Activated CD4-positive, alpha-beta T cell treated with anti-CD3 and anti-CD28 coated beads, Interleukin-2, amount 50 U/mL, for 1 hour (primary cell): ENCODE measurements around the gene SNX6.
"Not testable (repeated sequence)": the region's sequence is repeated elsewhere in the genome, so short reads cannot be mapped to it uniquely, and the experiment has no call there.

Experiments
- DNase-seq: peaks from one replicate; pipeline ENCODE4 v3.0.0-alpha.2; 2020

Gene SNX6

DNA sequence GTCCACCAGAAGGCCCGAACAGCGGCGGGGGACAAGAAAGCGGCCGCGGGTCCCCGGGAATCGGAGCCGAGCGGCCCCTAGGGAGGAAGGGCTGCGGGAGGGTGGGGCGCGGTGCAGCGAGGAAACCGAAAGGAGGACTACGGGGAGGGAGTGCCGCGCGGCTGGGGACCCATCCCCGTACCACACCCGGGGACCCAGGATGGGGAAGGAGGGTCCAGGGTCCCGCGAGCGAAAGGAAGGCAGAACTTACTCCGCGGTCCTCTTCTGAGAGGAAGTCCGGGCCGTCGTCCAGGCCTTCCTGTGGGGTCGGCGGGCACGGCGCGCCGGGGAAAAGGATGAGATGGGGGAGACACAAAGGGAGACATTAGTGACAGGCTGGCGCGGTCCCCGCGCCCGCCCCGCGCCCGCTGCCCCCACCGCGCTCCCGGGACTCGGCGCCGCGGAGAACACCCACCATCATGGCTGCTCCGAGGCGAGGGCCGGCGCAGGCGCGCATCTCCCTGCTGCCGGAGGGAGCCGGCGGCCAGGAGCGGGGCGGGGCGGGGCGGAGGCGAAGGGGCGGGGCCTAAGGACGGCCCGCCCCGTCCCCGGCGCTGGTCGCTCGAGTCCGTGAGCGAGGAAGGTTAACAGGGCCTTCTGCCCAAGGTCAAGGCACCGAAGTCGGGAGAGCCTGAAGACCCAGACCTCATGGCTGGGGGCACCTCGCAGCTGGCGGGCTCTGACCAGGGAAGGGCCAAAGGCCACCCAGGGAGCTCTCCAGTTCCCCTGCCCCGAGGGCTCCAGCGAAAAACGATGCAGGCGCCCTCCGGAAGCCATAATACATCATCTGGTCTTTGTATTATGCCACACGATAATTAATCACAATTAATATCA, at the start of gene SNX6:
TSS of gene SNX6 (minus strand) at position 492 of the 873 bp plus-strand sequence. CDS start at position 460, 32 bp downstream.
- DNase-seq = peak; percentile 82

DNA sequence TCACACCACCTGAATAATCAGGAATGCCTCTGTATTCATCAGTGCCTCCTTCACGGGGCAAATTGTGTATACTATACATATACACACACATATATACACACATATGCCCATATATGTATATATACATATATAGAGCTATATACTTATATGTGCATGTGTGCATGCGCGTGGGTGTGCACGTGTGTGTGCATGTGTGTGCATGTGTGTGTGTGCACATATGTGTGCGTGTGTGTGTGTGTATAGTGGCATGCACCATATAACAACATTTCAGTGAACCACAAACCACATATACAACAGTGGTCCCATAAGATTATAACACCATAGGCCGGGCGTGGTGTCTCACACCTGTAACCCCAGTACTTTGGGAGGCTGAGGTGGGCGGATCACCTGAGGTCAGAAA, 48.8 kb upstream of the SNX6 start:
- DNase-seq = no peak

DNA sequence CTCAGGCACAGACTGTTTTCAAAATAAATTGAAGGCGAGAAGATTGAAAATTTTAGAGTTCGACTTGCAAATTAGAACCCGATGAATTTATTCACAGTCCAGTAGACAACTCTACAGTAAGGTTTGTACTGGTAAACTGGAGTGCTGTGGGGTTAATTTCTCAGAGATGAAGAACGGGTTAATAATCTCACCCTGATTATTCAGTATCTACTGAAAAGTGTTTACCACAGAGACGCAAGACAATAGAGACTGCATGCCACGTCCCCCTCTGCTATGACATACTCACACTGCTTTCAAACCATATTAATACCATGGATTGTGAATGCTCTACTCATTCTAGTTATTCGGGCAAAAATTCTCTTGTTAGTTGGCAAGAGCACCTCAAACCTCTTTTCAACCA, 48.4 kb upstream of the SNX6 start:
- no peak for DNase-seq

DNA sequence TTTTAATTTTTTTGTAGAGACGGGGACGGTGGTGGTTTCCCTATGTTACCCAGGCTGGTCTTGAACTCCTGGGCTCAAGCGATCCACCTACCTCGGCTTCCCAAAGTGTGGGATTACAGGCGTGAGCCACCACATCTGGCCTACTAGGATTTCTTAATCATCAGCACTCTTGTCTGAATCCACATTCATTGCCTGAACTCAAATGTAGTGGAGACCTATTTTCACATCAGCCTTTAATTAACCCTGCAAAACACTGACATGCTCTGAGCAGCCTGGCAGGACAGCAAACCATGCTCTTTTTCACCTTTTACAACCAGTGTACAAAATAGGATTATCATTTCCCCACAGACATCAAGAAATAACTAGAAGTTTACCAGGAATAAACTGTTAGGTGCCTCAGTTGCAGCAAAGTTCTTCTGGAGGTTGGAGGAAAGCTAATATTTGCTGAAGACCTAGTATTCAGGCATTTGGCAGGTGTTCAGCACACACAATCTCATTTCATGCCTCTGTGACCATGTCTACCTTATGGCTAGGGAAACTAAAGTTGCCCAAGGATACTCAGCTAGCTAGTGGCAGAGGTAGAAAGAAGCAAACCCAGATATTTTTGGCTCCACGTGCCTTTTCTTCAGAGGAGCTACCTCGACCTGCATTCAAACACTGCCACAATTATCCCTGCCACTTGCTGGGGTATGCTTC, 46.7 kb upstream of the SNX6 start:
- no peak for DNase-seq

DNA sequence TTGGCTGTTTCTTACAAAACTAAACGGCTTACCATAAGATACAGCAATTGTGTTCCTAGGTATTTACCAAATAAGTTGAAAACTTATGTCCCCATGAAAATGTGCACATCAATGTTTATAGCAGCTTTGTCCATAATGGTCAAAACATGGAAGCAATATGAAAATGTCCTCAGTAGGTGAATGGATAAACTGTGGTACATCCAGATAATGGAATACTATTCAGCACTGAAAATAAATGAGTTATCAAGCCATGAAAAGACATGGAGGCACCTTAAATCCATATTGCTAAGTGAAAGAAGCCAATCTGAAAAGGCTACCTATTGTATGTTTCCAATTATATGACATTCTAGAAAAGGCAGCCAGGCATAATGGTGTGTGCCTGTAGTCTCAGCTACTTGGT, 43.8 kb upstream of the SNX6 start:
- DNase-seq = no peak

DNA sequence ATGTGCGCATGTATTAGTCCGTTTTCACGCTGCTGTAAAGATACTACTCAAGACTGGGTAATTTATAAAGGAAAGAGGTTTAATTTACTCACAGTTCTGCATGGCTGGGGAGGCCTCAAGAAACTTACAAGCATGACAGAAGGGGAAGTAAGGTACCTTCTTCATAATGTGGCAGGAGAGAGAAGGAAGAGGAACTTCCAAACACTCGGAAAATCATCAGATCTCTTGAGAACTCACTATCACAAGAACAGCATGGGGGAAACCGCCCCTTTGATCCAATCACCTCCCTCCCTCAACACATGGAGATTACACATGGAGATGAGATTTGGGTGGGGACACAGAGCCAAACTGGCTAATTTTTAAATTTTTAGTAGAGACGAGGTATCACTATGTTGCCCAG, 41.8 kb upstream of the SNX6 start:
- no peak for DNase-seq

DNA sequence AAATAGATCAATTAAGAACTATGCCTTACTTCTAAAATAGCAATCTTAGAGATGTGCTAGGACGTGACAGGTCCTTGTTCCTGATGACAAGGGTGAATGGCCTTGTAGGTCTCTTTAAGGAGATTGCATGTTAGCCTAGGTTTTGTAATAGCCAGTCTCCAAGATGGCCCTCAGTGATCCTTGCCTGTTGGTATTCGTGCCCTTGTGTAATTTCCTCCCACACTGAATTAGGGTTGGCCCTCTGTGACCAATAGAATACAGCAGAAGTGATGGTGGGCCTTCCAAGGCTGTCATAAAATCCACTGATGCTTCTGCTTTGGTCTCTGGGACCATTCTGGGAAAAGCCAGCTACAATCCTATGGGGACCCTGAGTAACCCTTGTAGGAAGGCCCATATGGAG, 38.2 kb upstream of the SNX6 start:
- DNase-seq = no peak

DNA sequence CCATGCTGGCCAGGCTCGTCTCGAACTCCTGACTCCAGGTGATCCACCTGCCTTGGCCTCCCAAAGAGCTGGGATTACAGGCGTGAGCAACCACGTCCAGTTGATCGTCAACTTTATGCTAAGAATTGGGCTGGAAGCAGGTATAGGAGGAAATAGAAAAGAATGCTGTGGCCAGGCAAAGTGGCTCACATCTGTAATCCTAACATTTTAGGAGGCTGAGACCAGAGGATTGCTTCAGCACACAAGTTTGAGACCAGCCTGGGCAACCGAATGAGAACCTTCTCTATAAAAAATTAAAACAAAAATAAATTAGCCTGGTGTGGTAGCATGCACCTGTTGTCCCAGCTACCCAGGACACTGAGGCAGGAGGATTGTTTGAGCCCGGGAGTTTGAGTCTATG, 37.1 kb upstream of the SNX6 start:
- DNase-seq = no peak

DNA sequence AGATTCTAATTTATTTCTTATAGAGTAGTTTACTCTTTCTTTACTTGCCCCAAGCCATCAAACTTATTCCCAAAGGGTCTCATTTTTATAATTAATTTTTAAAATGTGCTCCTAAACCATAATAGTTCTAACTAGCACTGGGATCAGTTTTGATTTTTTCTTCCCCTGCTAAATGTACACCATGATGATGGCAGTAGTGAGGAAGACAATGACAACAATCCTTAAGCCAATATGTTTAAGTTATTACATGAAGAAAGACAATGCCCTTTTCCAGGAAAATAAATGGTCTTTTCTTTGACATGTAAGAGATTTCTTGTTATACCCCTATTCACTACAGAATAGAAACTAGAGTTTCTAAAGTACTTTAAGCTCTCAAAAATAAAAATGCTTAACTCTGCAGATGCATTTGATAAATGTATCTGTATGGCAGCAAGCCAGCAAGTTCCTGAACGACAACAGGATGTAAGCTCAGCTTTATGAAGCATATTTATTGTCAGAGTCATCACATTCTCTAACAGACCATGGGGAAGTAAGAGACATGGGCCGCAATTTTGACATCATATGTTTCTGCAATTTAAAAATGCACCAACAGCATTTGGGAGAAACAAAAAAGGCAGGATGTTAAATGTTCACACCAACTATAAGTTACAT, 36.0 kb upstream of the SNX6 start:
- DNase-seq = no peak

DNA sequence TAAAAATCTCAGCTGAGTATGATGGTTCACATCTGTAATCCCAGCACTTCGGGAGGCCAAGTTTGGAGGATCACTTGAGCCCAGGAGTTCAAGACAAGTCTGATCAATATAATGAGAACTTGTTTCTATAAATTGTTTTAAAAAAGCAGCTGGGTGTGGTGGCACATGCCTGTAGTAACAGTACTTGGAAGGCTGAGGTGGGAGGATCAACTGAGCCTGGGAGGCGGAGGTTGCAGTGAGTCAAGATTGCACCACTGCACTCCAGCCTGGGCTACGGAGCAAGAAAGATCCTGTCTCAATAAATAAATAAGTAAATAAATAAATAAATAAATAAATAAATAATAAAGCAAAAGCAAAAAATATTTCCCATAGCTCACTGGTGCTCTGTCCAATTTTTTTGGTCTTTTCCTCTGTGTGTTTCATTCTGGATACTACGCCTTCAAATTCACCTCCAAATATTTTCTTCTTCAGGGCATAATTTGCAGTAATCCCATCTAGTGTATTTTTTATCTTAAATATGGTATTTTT, 32.7 kb upstream of the SNX6 start:
- no peak for DNase-seq

DNA sequence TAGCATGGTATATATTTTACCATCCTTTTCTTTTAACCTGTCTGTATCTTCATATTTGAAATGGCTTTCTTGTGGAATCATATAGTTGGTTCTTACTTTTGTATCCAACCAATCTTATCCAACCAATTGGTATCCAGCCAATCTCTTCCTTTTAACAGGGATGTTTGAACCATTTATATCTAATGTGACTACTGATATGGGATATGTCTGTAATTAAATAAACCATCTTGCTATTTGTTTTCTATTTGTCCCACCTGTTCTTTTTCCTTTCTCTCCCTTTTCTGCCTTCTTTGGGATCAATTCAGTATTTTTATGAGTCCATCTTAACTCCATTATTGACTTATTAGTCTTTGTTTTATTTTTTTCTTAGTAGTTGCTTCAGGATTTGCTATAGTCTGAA, 30.8 kb upstream of the SNX6 start:
- DNase-seq = no peak

DNA sequence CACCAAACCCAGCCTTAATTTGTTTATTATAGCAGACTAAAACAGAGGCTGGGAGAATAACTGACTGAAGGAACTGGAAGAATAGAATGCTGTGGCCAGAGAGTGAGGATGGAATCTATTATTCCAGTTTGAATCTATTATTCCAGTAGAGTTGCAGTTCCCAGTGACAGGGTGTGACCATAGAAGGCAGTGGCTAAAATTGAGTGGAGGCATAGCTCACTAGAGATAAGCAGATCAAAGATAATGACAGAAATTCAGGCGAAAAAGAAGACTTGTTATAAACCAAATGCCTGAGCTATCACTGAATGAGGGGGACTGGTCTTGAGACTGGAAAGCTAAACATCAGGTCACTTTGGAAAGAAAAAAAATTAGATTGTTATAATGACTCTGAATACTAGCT, 26.0 kb upstream of the SNX6 start:
- no peak for DNase-seq

DNA sequence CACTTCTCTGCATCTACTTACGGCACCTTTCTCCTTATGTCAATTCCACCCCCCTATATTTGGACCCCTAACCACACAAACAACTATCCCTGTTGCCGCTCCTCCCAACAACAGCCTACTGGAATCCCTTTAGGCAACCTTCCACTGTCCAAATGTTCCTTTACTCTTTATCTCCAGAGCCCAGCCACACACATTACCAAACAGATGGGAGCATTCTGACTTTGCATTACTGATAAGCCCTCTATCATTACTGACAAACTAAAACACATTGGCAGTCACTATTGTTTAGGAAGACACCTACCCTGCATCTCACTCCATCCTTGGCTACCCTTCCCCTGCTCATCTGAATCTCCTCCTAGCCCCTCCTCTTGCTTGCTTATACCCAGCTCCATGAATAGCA, 23.1 kb upstream of the SNX6 start:
- not testable (repeated sequence) for DNase-seq

DNA sequence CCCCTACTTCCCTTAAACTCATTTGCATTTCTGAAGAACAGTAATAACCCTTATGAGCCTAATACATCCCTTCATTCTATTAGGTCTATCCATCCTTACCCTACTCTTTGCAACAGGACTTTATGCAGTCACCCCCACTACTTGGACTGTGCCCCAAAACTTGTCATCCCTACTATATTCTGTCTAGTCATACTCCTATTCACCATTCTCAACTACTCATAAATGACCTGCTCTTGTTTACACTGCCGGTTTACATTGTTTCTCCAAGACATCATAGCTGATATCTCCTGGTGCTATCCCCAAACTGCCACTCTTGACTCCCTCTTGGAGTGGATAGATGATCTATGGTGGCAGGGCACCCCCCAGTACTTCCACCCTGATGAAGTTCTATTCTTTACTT, 22.4 kb upstream of the SNX6 start:
- DNase-seq = not testable (repeated sequence)

DNA sequence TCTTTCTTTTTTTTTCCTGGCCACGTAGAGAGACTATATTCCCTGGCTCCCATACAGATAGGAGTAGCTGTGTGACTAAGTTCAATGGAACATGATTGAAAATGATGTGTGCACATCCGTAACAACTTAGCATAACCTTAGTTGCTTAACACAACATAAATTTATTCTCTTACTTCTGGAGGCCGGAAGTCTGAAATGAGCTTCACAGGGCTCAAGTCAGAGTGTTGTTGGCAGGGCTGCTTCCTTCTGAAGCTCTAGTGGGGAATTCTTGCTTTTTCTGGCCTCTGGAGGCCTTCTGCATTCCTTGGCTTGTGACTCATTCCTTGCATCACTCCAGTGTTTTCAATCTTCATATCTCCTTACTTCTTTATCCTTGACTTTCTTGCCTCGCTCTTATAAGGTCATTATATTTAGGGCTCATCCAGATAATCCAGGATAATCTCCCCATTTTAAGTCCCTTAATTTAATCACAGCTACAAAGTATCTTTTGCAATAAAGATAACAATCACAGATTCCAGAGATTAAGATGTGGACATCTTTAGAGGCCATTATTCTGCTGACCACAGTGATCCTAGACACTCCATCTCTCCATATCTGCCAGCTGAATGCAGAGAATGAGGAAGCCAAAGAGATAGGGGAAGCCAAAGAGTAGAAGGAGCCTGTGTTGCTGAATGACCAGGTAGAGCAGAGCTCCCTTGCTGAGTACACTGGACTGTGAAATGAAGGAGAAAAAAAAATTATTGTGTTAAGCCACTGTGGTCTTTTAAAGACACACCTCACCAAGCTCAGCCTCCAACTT, 21.0 kb upstream of the SNX6 start:
- DNase-seq = no peak

DNA sequence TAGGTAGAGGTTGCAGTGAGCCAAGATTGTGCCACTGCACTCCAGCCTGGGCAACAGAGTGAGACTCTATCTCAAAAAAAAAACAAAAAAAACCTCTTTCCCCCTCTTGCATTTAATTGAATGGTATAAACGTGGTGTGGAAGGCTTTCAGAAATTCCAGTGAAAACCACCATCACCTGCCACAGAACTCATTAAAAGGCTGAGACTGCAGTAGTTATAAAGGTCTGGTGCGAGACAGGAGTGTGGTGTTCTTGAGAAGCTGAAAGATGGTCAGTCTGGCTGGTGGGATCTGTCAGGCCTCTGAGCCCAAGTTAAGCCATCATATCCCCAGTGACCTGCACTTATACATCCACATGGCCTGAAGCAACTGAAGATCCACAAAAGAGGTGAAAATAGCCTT, 20.1 kb upstream of the SNX6 start:
- not testable (repeated sequence) for DNase-seq

DNA sequence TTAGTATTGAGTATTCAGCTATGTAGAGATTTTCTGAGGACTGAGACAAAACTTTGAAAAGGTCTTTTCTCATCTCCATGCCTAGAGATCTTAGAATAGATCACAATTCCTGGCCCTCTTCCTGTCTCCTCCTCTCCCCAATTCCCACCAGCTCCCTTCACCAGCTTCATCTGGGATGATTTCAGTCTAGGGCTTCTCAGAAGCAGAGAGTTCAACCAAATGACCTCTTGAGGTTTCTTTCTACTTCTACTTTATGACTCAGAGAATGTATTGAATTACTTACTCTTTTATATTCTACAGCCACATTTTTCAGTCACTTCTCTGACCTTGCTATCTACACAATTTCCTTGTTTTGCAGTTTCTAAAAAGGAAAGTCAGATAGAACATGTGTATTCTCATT, 19.4 kb upstream of the SNX6 start:
- no peak for DNase-seq

DNA sequence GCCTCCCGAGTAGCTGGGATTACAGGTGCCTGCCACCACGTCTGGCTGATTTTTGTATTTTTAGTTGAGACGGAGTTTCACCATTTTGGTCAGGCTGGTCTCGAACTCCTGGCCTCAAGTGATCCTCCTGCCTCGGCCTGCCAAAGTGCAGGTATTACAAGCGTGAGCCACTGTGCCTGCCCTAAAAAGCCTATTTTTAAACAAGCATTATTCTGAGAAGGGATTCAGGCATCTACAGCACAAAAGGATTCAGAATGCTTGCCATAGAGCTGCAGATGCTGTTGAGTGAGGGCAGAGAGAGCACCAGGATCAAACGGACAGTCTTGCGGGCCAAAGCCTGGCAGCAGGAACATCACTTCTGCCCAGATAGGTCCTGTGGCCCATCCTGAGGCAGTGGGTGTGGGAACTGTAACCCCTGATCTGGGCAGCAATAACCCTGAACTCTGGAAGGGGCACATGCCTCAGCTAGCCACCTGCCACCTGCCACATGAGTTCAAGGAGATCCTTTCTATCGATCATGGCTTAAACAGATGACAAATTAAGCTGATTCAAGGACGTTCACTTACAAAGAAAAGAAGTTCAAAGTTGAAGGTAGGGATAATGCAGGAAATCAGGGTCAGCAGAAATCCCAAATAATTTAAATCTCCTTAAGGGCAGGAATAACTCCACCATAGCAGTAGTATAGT, 16.8 kb upstream of the SNX6 start:
- DNase-seq = no peak

DNA sequence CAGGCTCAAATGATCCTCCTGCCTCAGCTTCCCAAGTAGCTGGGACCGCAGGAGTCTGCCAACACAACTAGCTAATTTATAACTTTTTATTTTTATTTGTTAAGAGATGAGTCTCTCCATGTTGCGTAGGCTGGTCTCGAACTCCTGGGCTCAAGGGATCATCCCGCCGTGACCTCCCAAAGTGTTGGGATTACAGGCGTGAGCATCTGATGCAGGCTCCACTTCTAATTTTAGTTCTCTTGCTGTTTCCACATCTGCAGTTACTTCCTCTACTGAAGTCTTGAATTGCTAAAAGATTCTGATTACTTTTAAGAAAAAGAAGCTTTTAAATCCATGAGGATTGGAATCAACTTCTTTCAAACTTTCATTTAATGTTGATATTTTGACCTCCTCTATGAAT, 13.4 kb upstream of the SNX6 start:
- DNase-seq = no peak

DNA sequence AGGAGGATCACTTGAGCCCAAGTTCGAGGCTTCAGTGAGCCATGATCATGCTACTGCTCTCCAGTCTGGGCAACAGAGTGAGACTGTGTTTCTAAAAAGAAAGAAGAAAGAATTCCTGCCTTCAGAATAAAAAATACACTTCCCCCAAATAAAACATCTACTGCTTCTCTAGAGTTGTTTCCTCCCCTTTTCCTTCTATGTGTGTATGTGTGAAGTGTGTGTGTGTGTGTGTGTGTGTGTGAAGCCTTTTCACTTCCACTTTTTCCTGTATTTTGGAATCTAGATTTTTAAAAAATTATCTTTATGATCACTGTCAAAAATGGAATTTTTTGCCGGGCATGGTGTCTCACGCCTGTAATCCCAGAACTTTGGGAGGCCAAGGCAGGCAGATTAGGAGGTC, 12.6 kb upstream of the SNX6 start:
- no peak for DNase-seq

DNA sequence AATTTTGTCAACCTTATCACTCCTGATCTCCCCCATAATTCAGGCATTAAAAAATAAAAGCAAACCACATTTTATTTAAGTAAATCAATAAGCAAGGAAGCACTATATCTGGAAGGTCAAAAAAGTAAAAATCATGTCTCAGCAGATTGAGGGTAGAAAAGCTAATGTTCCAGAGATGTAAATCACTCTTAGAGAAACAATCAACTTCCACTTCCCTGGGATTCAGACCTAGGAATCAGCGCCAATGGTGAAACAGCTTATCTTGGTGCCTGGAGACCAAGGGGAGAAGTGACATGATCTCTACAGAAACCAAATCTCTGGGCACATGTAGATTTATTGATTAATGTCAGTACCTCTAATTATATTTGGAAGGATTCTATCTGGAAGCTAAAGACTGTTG, 10.9 kb upstream of the SNX6 start:
- no peak for DNase-seq

DNA sequence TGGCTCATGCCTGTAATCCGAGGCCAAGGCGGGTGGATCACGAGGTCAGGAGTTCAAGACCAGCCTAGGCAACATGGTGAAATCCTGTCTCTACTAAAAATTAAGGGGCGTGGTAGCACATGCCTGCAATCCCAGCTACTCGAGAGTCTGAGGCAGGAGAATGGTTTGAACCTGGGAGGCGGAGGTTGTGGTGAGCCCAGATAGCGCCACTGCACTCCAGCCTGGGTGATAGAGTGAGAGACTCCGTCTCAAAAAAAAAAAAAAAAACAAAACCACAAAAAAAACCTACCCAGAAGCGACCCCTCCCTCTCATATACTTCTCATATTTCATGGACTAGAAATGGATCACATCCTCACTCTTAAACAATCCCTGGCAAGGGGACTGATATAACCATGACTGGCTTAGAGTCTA, 4.4 kb upstream of the SNX6 start:
- not testable (repeated sequence) for DNase-seq
